H9 (cell line): ENCODE results near the gene TMEM184A. TPM values are rescaled to one million over a fixed set of nuclear protein-coding genes. Genes with fewer than 3 reads are reported as not detected.

Source experiments
- DNase-seq: peaks from one replicate; pipeline ENCODE4 v3.0.0-alpha.2; 2017
- H2AFZ ChIP-seq: one replicate; pipeline ENCODE4 v1.6.1; 2013; ENCODE audit warnings: mild to moderate bottlenecking, low read length, control low read depth, moderate library complexity
- H2AK5ac ChIP-seq: 2 replicates; pipeline ENCODE4 v1.6.1; 2013; ENCODE audit warnings: low read length, control low read depth, mixed read lengths; ENCODE audit not compliant: insufficient read length
- H2BK120ac ChIP-seq: one replicate; pipeline ENCODE4 v1.6.1; 2013; ENCODE audit warnings: low read depth, mild to moderate bottlenecking, low read length, control low read depth, inconsistent platforms; ENCODE audit not compliant: poor library complexity, severe bottlenecking
- H2BK12ac ChIP-seq: 2 replicates; pipeline ENCODE4 v1.6.1; 2013; ENCODE audit warnings: low read length, control low read depth, mixed read lengths, low read depth; ENCODE audit not compliant: insufficient read length
- H2BK15ac ChIP-seq: 2 replicates; pipeline ENCODE4 v1.6.1; 2013; ENCODE audit warnings: low read depth, low read length, control low read depth
- H2BK20ac ChIP-seq: one replicate; pipeline ENCODE4 v1.6.1; 2013; ENCODE audit warnings: low read depth, mild to moderate bottlenecking, low read length, control low read depth, inconsistent platforms; ENCODE audit not compliant: poor library complexity, severe bottlenecking
- H2BK5ac ChIP-seq: 2 replicates; pipeline ENCODE4 v1.6.1; 2013; ENCODE audit warnings: low read length, control low read depth, mixed read lengths; ENCODE audit not compliant: insufficient read length
- H3K14ac ChIP-seq: 2 replicates; pipeline ENCODE4 v1.6.1; 2013; ENCODE audit warnings: low read length, control low read depth; ENCODE audit not compliant: insufficient read depth
- H3K18ac ChIP-seq: 2 replicates; pipeline ENCODE4 v1.6.1; 2013; ENCODE audit warnings: low read depth, mild to moderate bottlenecking, mixed read lengths, low read length, control low read depth; ENCODE audit not compliant: insufficient read length
- H3K23ac ChIP-seq: 2 replicates; pipeline ENCODE4 v1.6.1; 2013; ENCODE audit warnings: low read length, control low read depth, mixed read lengths, low read depth; ENCODE audit not compliant: insufficient read length
- H3K23me2 ChIP-seq: 2 replicates; pipeline ENCODE4 v1.6.1; 2013; ENCODE audit warnings: low read depth, mild to moderate bottlenecking, mixed read lengths, low read length, control low read depth; ENCODE audit not compliant: insufficient read length, poor library complexity, severe bottlenecking
- H3K27ac ChIP-seq: 2 replicates; pipeline ENCODE4 v1.5.1; 2013; ENCODE audit warnings: low read length, control low read depth, mixed read lengths, low read depth; ENCODE audit not compliant: insufficient read length
- H3K27me3 ChIP-seq: 2 replicates; pipeline ENCODE4 v1.6.1; 2013; ENCODE audit warnings: low read length, control low read depth, inconsistent platforms; ENCODE audit not compliant: insufficient read depth
- H3K4ac ChIP-seq: 2 replicates; pipeline ENCODE4 v1.6.1; 2013; ENCODE audit warnings: low read depth, mild to moderate bottlenecking, control low read depth, inconsistent platforms, low read length, moderate library complexity
- H3K4me1 ChIP-seq: 2 replicates; pipeline ENCODE4 v1.6.1; 2013; ENCODE audit warnings: low read length, control low read depth, inconsistent platforms; ENCODE audit not compliant: insufficient read depth
- H3K4me2 ChIP-seq: 2 replicates; pipeline ENCODE4 v1.6.1; 2013; ENCODE audit warnings: low read length, control low read depth, mixed read lengths; ENCODE audit not compliant: insufficient read length, insufficient read depth
- H3K56ac ChIP-seq: 2 replicates; pipeline ENCODE4 v1.6.1; 2013; ENCODE audit warnings: low read depth, mild to moderate bottlenecking, mixed read lengths, low read length, control low read depth; ENCODE audit not compliant: insufficient read length
- H3K79me1 ChIP-seq: 2 replicates; pipeline ENCODE4 v1.6.1; 2013; ENCODE audit warnings: low read depth, mild to moderate bottlenecking, moderate library complexity, low read length, control low read depth, inconsistent platforms; ENCODE audit not compliant: insufficient read depth, poor library complexity, severe bottlenecking
- H3K79me2 ChIP-seq: 2 replicates; pipeline ENCODE4 v1.6.1; 2013; ENCODE audit warnings: low read length, control low read depth, inconsistent platforms; ENCODE audit not compliant: insufficient read depth
- H3K9ac ChIP-seq: 2 replicates; pipeline ENCODE4 v1.6.1; 2013; ENCODE audit warnings: low read length, control low read depth, mixed read lengths; ENCODE audit not compliant: insufficient read length; ENCODE audit errors: extremely low read depth
- H3K9me3 ChIP-seq: one replicate; pipeline ENCODE4 v1.6.1; 2013; ENCODE audit warnings: low read depth, low read length, inconsistent platforms; ENCODE audit not compliant: control insufficient read depth
- H3T11ph ChIP-seq: one replicate; pipeline ENCODE4 v1.6.1; 2013; ENCODE audit warnings: mild to moderate bottlenecking, low read length, control low read depth, inconsistent platforms
- H4K20me1 ChIP-seq: one replicate; pipeline ENCODE4 v1.6.1; 2013; ENCODE audit not compliant: control insufficient read depth, insufficient read length, insufficient read depth
- H4K5ac ChIP-seq: 2 replicates; pipeline ENCODE4 v1.6.1; 2013; ENCODE audit warnings: low read depth, mild to moderate bottlenecking, mixed read lengths, low read length, control low read depth; ENCODE audit not compliant: insufficient read length
- H4K8ac ChIP-seq: replicated peaks from 2 replicates; pipeline ENCODE4 v1.6.1; 2013; ENCODE audit warnings: low read length, control low read depth, mixed read lengths, low read depth; ENCODE audit not compliant: insufficient read length
- H4K91ac ChIP-seq: 2 replicates; pipeline ENCODE4 v1.6.1; 2013; ENCODE audit warnings: low read depth, mild to moderate bottlenecking, moderate library complexity, mixed read lengths, low read length, control low read depth; ENCODE audit not compliant: insufficient read length
- H3K27ac Mint-ChIP-seq, 3 experiments: 2 replicates in 2 of 3; 3 replicates in 1 of 3; pipeline ENCODE4 v1.8.0; 2020 to 2021; ENCODE audit warnings: mixed read lengths in 3 of 3, mild to moderate bottlenecking in 1 of 3, moderate library complexity in 1 of 3
- H3K27me3 Mint-ChIP-seq: 2 replicates; pipeline ENCODE4 v1.8.0; 2021; ENCODE audit warnings: low read depth, mild to moderate bottlenecking, moderate library complexity, mixed read lengths
- H3K36me3 Mint-ChIP-seq, 3 experiments: 2 replicates in 2 of 3; 3 replicates in 1 of 3; pipeline ENCODE4 v1.8.0; 2020 to 2021; ENCODE audit warnings: low read depth in 3 of 3, mixed read lengths in 3 of 3; ENCODE audit not compliant: insufficient read depth in 1 of 3
- H3K4me1 Mint-ChIP-seq, 2 experiments: 2 replicates each; pipeline ENCODE4 v1.8.0; 2020; ENCODE audit warnings: mixed read lengths in 2 of 2
- H3K4me3 Mint-ChIP-seq, 2 experiments: 2 replicates in 1 of 2; 3 replicates in 1 of 2; pipeline ENCODE4 v1.8.0; 2020 to 2021; ENCODE audit warnings: mild to moderate bottlenecking in 2 of 2, mixed read lengths in 2 of 2, moderate library complexity in 1 of 2
- H3K9me3 Mint-ChIP-seq, 2 experiments: 2 replicates in 1 of 2; 3 replicates in 1 of 2; pipeline ENCODE4 v1.8.0; 2020; ENCODE audit warnings: mild to moderate bottlenecking in 2 of 2, mixed read lengths in 2 of 2, moderate library complexity in 1 of 2
- CTCF ChIP-seq: fragments of 200-600 bp; sonication (generic); conservative IDR thresholded peaks from 3 replicates; pipeline ENCODE4 v1.8.0; 2021; ENCODE audit warnings: antibody characterized with exemption, mild to moderate bottlenecking
- WGBS: extraction: QIAGEN DNeasy Blood & Tissue Kit; methylation state at CpG from one replicate; pipeline ENCODE4 v1.1.7; 2013; ENCODE audit warnings: missing lambda C conversion rate, low lambda C conversion rate, mixed read lengths; ENCODE audit not compliant: insufficient read length; ENCODE audit errors: extremely low coverage; 5-methylcytosine and 5-hydroxymethylcytosine counted together
- total RNA-seq: library from RNA; stranded (reverse); gene quantifications from 2 replicates; pipeline ENCODE4 v1.2.1, GENCODE V29; 2021

TMEM184A gene
- total RNA-seq, 1 experiment from 2014 or later: 1.3 TPM

GRCh38 chr7:1548944-1549343 is 7.1 kb downstream of the TMEM184A start:
- no peaks in the 10 kb centered on the region for H3K4me1 ChIP-seq
- no peaks in the 10 kb centered on the region for H3K27me3 ChIP-seq
- H2AFZ ChIP-seq: no peak overlapping the region
- H3K23me2 ChIP-seq: no peaks in the 10 kb centered on the region
- no peak overlapping the region for H2BK20ac ChIP-seq
- no peak overlapping the region for H3K56ac ChIP-seq
- no peak overlapping the region for H3K9ac ChIP-seq
- H2AK5ac ChIP-seq: no peak overlapping the region
- no peak for TF ChIP-seq CTCF
- no peak overlapping the region for H3K27ac ChIP-seq
- no peak overlapping the region for H4K8ac ChIP-seq
- Mint-ChIP-seq H3K4me1 (no peaks in the 10 kb centered on the region), H3K27ac (no peak overlapping the region; a peak in 1 of 7 replicates), H3K27me3 (no peaks in the 10 kb centered on the region; the same call in 1 of the 2 replicates), H3K36me3 (no peaks in the 10 kb centered on the region), H3K4me3 (no peak overlapping the region), H3K9me3 (no peaks in the 10 kb centered on the region; a peak in 1 of 5 replicates)
- no peaks in the 10 kb centered on the region for H3K9me3 ChIP-seq
- H2BK12ac ChIP-seq: no peak overlapping the region
- H3K23ac ChIP-seq: no peak overlapping the region
- H4K20me1 ChIP-seq: no peaks in the 10 kb centered on the region
- no peak overlapping the region for H3K4ac ChIP-seq
- no peaks in the 10 kb centered on the region for H3K79me1 ChIP-seq
- H3T11ph ChIP-seq: no peak overlapping the region
- H2BK120ac ChIP-seq: no peak overlapping the region
- WGBS: no CpG with 5 or more reads among the region's 14 CpGs
- no peak overlapping the region for H3K4me2 ChIP-seq
- no peak overlapping the region for H4K5ac ChIP-seq
- H2BK15ac ChIP-seq: no peak overlapping the region
- DNase-seq: no peak
- H2BK5ac ChIP-seq: no peak overlapping the region
- no peak overlapping the region for H3K14ac ChIP-seq
- H3K79me2 ChIP-seq: no peaks in the 10 kb centered on the region
- H4K91ac ChIP-seq: no peak overlapping the region
- H3K18ac ChIP-seq: no peak overlapping the region
